Measurements from ENCODE around the gene GADD45GIP1.

- TF ChIP-seq, protein P1, sequence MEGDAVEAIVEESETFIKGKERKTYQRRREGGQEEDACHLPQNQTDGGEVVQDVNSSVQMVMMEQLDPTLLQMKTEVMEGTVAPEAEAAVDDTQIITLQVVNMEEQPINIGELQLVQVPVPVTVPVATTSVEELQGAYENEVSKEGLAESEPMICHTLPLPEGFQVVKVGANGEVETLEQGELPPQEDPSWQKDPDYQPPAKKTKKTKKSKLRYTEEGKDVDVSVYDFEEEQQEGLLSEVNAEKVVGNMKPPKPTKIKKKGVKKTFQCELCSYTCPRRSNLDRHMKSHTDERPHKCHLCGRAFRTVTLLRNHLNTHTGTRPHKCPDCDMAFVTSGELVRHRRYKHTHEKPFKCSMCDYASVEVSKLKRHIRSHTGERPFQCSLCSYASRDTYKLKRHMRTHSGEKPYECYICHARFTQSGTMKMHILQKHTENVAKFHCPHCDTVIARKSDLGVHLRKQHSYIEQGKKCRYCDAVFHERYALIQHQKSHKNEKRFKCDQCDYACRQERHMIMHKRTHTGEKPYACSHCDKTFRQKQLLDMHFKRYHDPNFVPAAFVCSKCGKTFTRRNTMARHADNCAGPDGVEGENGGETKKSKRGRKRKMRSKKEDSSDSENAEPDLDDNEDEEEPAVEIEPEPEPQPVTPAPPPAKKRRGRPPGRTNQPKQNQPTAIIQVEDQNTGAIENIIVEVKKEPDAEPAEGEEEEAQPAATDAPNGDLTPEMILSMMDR (IDR thresholded peaks at IDR 0.05; ENCODE audit: poor library complexity, severe bottlenecking), result no peak
- TF ChIP-seq EP300 (conservative IDR thresholded peaks at IDR 0.05; ENCODE audit: poor library complexity, severe bottlenecking) (no peak), SMC3 (conservative IDR thresholded peaks at IDR 0.05; ENCODE audit: poor library complexity) (no peak), TAF1 (IDR thresholded peaks at IDR 0.05; ENCODE audit: low read depth) (no peak), REST (IDR thresholded peaks at IDR 0.05; ENCODE audit: borderline replicate concordance) (no peak), POLR2AphosphoS5 (IDR thresholded peaks at IDR 0.05) (no peak), RAD21 (conservative IDR thresholded peaks at IDR 0.05) (no peak)
These were observed 26.9 kb downstream of the GADD45GIP1 start for GRCh38 chr19:12930002-12930645.
